ENCODE measurements around the gene ZRSR2. TPM values are rescaled to one million over a fixed set of nuclear protein-coding genes. Genes with fewer than 3 reads are reported as not detected.
A peak's percentile ranks its signal among the peaks of the same experiment; 100 is the strongest.

The ZRSR2 gene
- total and polyA plus RNA-seq, 2 experiments from 2014 or later, result 10.6 to 15.5 TPM

DNA sequence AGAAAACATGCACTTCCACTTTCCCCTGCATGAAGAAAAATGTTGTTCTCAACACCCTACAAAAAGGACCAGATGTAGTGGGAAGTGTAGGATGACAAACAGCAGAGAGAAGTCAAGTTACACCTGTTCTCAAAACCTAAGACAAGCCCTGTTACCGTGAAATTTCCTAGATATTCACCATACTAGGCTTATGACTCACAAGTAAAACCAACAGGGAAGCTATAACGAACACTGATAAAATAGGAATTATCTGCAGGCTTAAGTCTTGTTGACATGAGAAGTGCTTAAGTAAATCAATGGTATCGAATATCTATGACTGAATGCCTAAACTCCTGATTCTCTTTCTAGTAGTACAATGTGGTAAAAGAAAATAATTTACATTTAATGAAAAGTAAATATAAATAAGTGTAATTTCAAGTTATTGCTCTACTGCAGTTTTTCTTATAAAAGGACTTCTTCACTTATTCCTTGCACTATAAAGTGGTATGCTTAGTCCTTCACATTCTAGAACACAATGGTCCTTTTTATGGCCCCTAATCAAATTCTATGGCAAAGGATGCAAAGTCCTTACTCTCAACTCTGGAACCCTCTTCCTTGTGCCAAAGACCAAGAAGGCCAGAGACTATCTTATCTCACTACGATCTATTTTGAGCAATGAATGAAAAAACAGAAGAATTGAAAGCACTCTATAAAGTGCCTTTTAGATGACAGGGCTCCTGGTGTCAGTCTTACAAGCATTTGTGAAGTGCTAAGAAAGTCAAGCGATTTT, 44.7 kb downstream of the ZRSR2 start:
- Histone ChIP-seq H3K27ac (peak overlapping the region; percentile 46), H3K9me3 (ENCODE audit: low read depth) (no peaks in the 10 kb centered on the region), H3K36me3 (peaks cover 12% of the 10 kb centered on the region), H3K27me3 (no peaks in the 10 kb centered on the region), H3K4me1 (ENCODE audit: low read depth) (peaks cover 11% of the 10 kb centered on the region), H3K4me3 (no peak overlapping the region)
- TF ChIP-seq, protein P1, sequence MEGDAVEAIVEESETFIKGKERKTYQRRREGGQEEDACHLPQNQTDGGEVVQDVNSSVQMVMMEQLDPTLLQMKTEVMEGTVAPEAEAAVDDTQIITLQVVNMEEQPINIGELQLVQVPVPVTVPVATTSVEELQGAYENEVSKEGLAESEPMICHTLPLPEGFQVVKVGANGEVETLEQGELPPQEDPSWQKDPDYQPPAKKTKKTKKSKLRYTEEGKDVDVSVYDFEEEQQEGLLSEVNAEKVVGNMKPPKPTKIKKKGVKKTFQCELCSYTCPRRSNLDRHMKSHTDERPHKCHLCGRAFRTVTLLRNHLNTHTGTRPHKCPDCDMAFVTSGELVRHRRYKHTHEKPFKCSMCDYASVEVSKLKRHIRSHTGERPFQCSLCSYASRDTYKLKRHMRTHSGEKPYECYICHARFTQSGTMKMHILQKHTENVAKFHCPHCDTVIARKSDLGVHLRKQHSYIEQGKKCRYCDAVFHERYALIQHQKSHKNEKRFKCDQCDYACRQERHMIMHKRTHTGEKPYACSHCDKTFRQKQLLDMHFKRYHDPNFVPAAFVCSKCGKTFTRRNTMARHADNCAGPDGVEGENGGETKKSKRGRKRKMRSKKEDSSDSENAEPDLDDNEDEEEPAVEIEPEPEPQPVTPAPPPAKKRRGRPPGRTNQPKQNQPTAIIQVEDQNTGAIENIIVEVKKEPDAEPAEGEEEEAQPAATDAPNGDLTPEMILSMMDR (IDR thresholded peaks at IDR 0.05; ENCODE audit: low read depth, low read length), result no peak
- DNase-seq (ENCODE audit: low read depth in 1 of 2, low spot score in 1 of 2), result peak in 1 of 2 donors; percentile 13

GRCh38 chrX:15838017-15838416, 47.7 kb downstream of the ZRSR2 start:
- H3K4me3 ChIP-seq, result no peak overlapping the region
- H3K27me3 ChIP-seq, result no peaks in the 10 kb centered on the region
- TF ChIP-seq, protein P1 (IDR thresholded peaks at IDR 0.05; ENCODE audit: low read depth, low read length), result no peak
- H3K27ac ChIP-seq, result no peak overlapping the region
- no peaks in the 10 kb centered on the region for H3K9me3 ChIP-seq (ENCODE audit: low read depth)
- no peak for DNase-seq (ENCODE audit: low read depth in 1 of 2, low spot score in 1 of 2)
- peaks cover 11% of the 10 kb centered on the region for H3K4me1 ChIP-seq (ENCODE audit: low read depth)
- H3K36me3 ChIP-seq, result peaks cover 20% of the 10 kb centered on the region

DNA sequence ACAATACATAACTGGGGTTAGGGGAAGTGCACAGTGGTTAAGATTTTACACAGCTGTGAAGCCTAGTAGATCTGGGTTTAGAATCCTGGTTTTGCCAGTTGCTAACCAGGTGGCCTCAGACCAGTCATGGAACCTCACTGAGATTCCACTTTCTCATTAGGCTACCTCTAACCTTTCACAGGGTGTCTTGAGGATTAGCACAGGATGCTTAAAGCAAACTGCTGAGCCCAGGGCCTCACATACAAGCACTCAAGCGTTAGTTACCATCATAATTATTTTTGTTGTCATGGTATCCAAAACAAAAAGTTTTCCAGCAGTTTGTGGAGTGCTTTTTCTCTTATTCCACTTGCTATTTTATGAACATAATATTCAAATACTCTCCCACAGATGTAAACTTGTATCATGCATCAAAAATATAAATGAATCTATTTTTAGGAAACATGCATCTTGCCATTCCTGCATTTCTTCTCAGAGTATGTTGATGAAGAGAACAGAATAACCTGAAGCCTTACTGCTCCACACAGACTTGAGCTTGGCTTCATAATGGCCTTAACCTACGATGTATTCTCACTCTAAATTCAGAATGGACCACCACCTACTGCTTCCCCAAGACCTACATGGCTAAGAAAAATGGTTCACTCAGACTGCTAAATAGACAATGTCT, 51.7 kb downstream of the ZRSR2 start:
- DNase-seq (ENCODE audit: low read depth in 1 of 2, low spot score in 1 of 2), result no peak
- Histone ChIP-seq H3K4me1 (ENCODE audit: low read depth) (peaks cover 7% of the 10 kb centered on the region), H3K9me3 (ENCODE audit: low read depth) (no peaks in the 10 kb centered on the region), H3K27me3 (no peaks in the 10 kb centered on the region), H3K36me3 (peaks cover 32% of the 10 kb centered on the region), H3K27ac (no peak overlapping the region), H3K4me3 (no peak overlapping the region)
- TF ChIP-seq, protein P1 (IDR thresholded peaks at IDR 0.05; ENCODE audit: low read depth, low read length), result no peak

DNA sequence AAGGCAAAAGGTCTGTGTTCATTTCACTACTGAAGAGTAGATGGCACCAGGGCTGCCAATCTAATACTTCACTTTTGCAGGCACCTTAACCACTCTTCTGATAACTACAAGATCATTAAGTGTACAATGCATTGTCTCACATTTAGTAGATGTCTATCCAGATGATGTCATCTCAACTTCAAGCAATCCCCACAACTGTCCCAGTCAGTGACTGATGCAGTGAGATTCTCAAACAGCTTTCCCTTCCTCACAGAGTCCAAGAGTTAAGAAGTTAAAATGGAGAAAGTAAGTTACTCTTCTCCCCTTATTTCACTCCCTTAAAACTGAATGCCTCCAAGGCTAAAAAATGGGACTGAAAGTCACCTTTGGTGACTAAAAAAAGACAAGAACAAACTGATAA, 53.7 kb downstream of the ZRSR2 start:
- H3K4me1 ChIP-seq (ENCODE audit: low read depth), result peaks cover 26% of the 10 kb centered on the region
- H3K27me3 ChIP-seq, result no peaks in the 10 kb centered on the region
- TF ChIP-seq, protein P1 (IDR thresholded peaks at IDR 0.05; ENCODE audit: low read depth, low read length), result no peak
- DNase-seq (ENCODE audit: low read depth in 1 of 2, low spot score in 1 of 2), result no peak
- no peaks in the 10 kb centered on the region for H3K9me3 ChIP-seq (ENCODE audit: low read depth)
- no peak overlapping the region for H3K27ac ChIP-seq
- H3K36me3 ChIP-seq, result peaks cover 26% of the 10 kb centered on the region
- no peak overlapping the region for H3K4me3 ChIP-seq

DNA sequence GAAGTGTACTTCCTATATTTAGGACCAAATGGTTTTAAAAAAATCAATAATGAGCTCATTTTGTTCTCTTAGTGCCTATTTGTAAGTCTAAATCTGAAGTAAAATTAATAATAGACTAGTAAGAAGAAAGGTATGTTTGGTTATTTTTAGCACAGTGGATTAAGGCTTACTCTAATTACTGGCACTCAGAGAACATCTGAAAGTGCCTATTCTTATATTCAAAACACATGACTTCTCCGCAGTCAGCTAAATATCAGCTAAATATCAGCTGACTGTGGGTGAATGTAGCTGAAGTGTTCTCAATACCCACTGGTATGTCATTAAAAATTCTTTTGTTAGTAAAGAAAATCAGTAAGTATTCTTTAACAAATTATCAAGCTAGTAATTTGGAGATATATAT, 58.3 kb downstream of the ZRSR2 start:
- H3K27me3 ChIP-seq, result no peaks in the 10 kb centered on the region
- no peak for DNase-seq (ENCODE audit: low read depth in 1 of 2, low spot score in 1 of 2)
- H3K9me3 ChIP-seq (ENCODE audit: low read depth), result no peaks in the 10 kb centered on the region
- peaks cover 21% of the 10 kb centered on the region for H3K36me3 ChIP-seq
- H3K27ac ChIP-seq, result peak overlapping the region; percentile 81
- peaks cover 45% of the 10 kb centered on the region for H3K4me1 ChIP-seq (ENCODE audit: low read depth)
- TF ChIP-seq, protein P1 (IDR thresholded peaks at IDR 0.05; ENCODE audit: low read depth, low read length), result no peak
- no peak overlapping the region for H3K4me3 ChIP-seq

All from cardiac muscle cell (in vitro differentiated cells and primary cell).